SK-N-SH treated with all-trans-retinoic acid at 6 μM for 48 hours (cell line): ENCODE measurements around the gene PIK3R5.

ENCODE experiments used
- ATAC-seq: fragments of 200-7000 bp; cut with Tn5 transposase; 3 replicates; pipeline ENCODE4 v1.9.1; 2020; ENCODE audit warnings: mild to moderate bottlenecking, moderate library complexity
- ARNTL ChIP-seq: fragments of 450-650 bp; formaldehyde crosslinking; IDR thresholded peaks from 2 replicates; pipeline ENCODE4 v1.5.0; 2020; ENCODE audit warnings: low read depth, mild to moderate bottlenecking, moderate library complexity, borderline replicate concordance
- BACH2 ChIP-seq: fragments of 250-450 bp; sonication (Bioruptor Pico); IDR thresholded peaks from 2 replicates; pipeline ENCODE4 v1.9.0; 2021; ENCODE audit warnings: mild to moderate bottlenecking, borderline replicate concordance
- CREB5 ChIP-seq: fragments of 250-450 bp; sonication (Bioruptor Pico); IDR thresholded peaks from 2 replicates; pipeline ENCODE4 v1.5.1; 2020; ENCODE audit warnings: low read depth, mild to moderate bottlenecking, moderate library complexity
- CSDC2 ChIP-seq: fragments of 250-450 bp; sonication (Bioruptor Pico); IDR thresholded peaks from 2 replicates; pipeline ENCODE4 v1.5.0; 2020; ENCODE audit warnings: mild to moderate bottlenecking, moderate library complexity
- CSRNP3 ChIP-seq: fragments of 250-450 bp; sonication (Bioruptor Pico); IDR thresholded peaks from 2 replicates; pipeline ENCODE4 v1.5.1; 2021; ENCODE audit warnings: mild to moderate bottlenecking, moderate library complexity
- ESRRG ChIP-seq: fragments of 250-450 bp; sonication (Bioruptor Pico); IDR thresholded peaks from 2 replicates; pipeline ENCODE4 v1.6.1; 2021; ENCODE audit warnings: mild to moderate bottlenecking
- GLIS3 ChIP-seq: fragments of 250-450 bp; sonication (Bioruptor Pico); IDR thresholded peaks from 2 replicates; pipeline ENCODE4 v1.5.0; 2020; ENCODE audit warnings: mild to moderate bottlenecking, moderate library complexity
- OSR1 ChIP-seq: fragments of 250-450 bp; sonication (Bioruptor Pico); IDR thresholded peaks from 2 replicates; pipeline ENCODE4 v1.8.0; 2022; ENCODE audit warnings: moderate library complexity, mild to moderate bottlenecking, inconsistent platforms
- PATZ1 ChIP-seq: fragments of 250-450 bp; sonication (Bioruptor Pico); IDR thresholded peaks from 2 replicates; pipeline ENCODE4 v1.8.0; 2020; ENCODE audit warnings: mild to moderate bottlenecking, moderate library complexity, borderline replicate concordance
- RARB ChIP-seq: fragments of 250-450 bp; sonication (Bioruptor Pico); IDR thresholded peaks from 2 replicates; pipeline ENCODE4 v1.8.0; 2021; ENCODE audit warnings: mild to moderate bottlenecking, moderate library complexity
- SNAI2 ChIP-seq: fragments of 250-450 bp; sonication (Bioruptor Pico); IDR thresholded peaks from 2 replicates; pipeline ENCODE4 v1.5.0; 2020; ENCODE audit warnings: mild to moderate bottlenecking, moderate library complexity
- TOX ChIP-seq: fragments of 250-450 bp; sonication (Bioruptor Pico); IDR thresholded peaks from 2 replicates; pipeline ENCODE4 v1.8.0; 2021; ENCODE audit warnings: mild to moderate bottlenecking, moderate library complexity, borderline replicate concordance
- TSHZ2 ChIP-seq: fragments of 250-450 bp; sonication (Bioruptor Pico); IDR thresholded peaks from 2 replicates; pipeline ENCODE4 v1.5.0; 2020; ENCODE audit warnings: mild to moderate bottlenecking, moderate library complexity
- ZC3H10 ChIP-seq: fragments of 250-450 bp; sonication (Bioruptor Pico); IDR thresholded peaks from 2 replicates; pipeline ENCODE4 v1.5.1; 2021; ENCODE audit warnings: mild to moderate bottlenecking, moderate library complexity
- ZFP3 ChIP-seq: fragments of 250-450 bp; sonication (Bioruptor Pico); IDR thresholded peaks from 2 replicates; pipeline ENCODE4 v1.5.0; 2020; ENCODE audit warnings: mild to moderate bottlenecking, moderate library complexity
- ZNF565 ChIP-seq: fragments of 450-650 bp; formaldehyde crosslinking; conservative IDR thresholded peaks from 2 replicates; pipeline ENCODE4 v1.5.0; 2020; ENCODE audit warnings: low read depth, mild to moderate bottlenecking, moderate library complexity
- ZNF70 ChIP-seq: fragments of 450-650 bp; formaldehyde crosslinking; IDR thresholded peaks from 2 replicates; pipeline ENCODE4 v1.5.0; 2020; ENCODE audit warnings: mild to moderate bottlenecking, moderate library complexity
- ZNF8 ChIP-seq: fragments of 450-650 bp; formaldehyde crosslinking; IDR thresholded peaks from 2 replicates; pipeline ENCODE4 v1.5.0; 2020; ENCODE audit warnings: mild to moderate bottlenecking, moderate library complexity

PIK3R5 gene

GRCh38 chr17:8837563-8838075, 127.9 kb downstream of the PIK3R5 start (continued):
- TF ChIP-seq PATZ1 (CRISPR knock-in tag) (no peak), ZNF8 (CRISPR knock-in tag) (no peak), GLIS3 (CRISPR knock-in tag) (no peak), ZNF70 (CRISPR knock-in tag) (no peak), SNAI2 (CRISPR knock-in tag) (no peak), ZNF565 (CRISPR knock-in tag) (no peak)
- TF ChIP-seq, all 23 proteins: peak for 0

DNA sequence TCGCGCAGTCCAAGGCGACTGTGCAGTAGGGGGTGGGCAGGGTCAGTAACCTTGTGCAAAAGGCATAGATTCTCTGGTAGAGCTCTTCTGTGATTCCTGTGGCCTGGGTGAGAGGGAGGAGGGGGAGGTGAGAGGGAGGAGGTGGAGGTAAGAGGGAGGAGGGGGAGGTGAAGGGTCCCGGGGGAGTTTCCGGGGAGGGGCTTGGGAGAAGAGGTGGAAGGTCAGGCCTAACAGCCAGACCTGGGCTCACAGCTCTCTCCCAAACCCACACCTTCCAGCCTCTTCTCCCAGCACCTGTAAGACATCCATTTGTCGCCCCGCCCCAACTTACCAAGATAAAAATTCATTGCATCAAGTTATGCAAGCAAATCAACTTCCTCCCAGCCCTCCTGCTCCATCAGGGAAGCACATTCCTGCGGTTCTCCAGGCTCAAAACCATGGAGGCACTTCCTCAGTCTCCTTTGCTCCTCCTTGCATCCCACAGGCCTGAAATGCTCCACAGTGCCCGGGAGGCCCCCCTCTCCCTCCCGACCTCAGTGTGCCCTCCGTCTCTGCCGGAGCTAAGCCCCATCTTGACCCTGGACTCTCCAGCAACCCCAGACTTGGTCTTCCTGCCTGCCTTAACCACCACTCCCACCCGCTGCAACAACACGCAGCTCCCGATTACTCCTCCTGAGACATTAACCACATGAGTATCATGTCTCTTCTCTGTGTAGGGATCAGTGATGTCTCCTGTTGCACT, 128.5 kb downstream of the PIK3R5 start:
- TF ChIP-seq ARNTL (CRISPR knock-in tag) = no peak
- TF ChIP-seq CSRNP3 = no peak
- TF ChIP-seq ZFP3 (CRISPR knock-in tag) = no peak
- TF ChIP-seq ESRRG (CRISPR knock-in tag) = no peak
- ATAC-seq = no peak; the same call in 1 of the 3 replicates

- TF ChIP-seq CREB5 (CRISPR knock-in tag) (no peak), TSHZ2 (CRISPR knock-in tag) (no peak), BACH2 (CRISPR knock-in tag) (no peak), TOX (CRISPR knock-in tag) (no peak), ZNF565 (CRISPR knock-in tag) (no peak), RARB (CRISPR knock-in tag) (no peak), SNAI2 (CRISPR knock-in tag) (no peak)
- no peak for ATAC-seq
Measured at GRCh38 chr17:8835631-8836364, 129.7 kb downstream of the PIK3R5 start.

DNA sequence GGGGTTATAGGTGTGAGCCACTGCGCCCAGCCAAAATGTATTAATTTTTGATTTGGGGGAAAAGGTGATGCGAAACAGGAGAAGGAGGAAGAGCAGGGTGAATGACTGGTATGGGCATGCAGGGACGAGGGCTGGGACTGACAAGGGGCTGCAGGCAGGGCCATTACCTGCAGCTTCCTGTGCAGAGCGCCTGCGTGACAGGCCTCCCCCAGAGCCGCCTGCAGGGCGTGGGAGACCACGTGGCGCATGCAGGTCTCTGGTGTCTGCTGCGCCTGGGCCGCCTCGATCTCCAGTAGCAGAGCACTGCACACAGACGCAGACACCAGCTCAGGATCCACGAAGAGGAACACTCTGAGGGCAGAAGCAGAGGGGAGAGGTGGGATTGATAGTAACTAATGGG, 130.4 kb downstream of the PIK3R5 start:
- no peak for ATAC-seq
- no peak for TF ChIP-seq ZNF70 (CRISPR knock-in tag)
- no peak for TF ChIP-seq ZFP3 (CRISPR knock-in tag)
- no peak for TF ChIP-seq TSHZ2 (CRISPR knock-in tag)
- TF ChIP-seq OSR1 (CRISPR knock-in tag) = no peak
- no peak for TF ChIP-seq ARNTL (CRISPR knock-in tag)
- TF ChIP-seq CSDC2 (CRISPR knock-in tag) = no peak
- TF ChIP-seq TOX (CRISPR knock-in tag) = no peak
- no peak for TF ChIP-seq ZC3H10 (CRISPR knock-in tag)
- TF ChIP-seq BACH2 (CRISPR knock-in tag) = no peak
- no peak for TF ChIP-seq PATZ1 (CRISPR knock-in tag)
- TF ChIP-seq ZNF8 (CRISPR knock-in tag) = no peak
- no peak for TF ChIP-seq GLIS3 (CRISPR knock-in tag)
- TF ChIP-seq SNAI2 (CRISPR knock-in tag) = no peak
- no peak for TF ChIP-seq RARB (CRISPR knock-in tag)
- TF ChIP-seq CREB5 (CRISPR knock-in tag) = no peak
